ENCODE measurements around the gene WDR91.

GRCh38 chr7:135192914-135193536, 18.3 kb downstream of the WDR91 start:
- TF ChIP-seq REST (IDR thresholded peaks at IDR 0.05; ENCODE audit: insufficient read depth in 1 of 2, low read depth in 2 of 2, low read length in 1 of 2) (no peak), POLR2AphosphoS5 (IDR thresholded peaks at IDR 0.05; ENCODE audit: low read depth, low read length) (no peak), CTCF (IDR thresholded peaks at IDR 0.05) (no peak), SIN3A (IDR thresholded peaks at IDR 0.05; ENCODE audit: borderline replicate concordance, insufficient read depth, low read depth, low read length) (no peak), TCF7L2 (IDR thresholded peaks at IDR 0.05; ENCODE audit: low read depth, low read length) (no peak)
